Retinal pigment epithelial cell (primary cell): Measurements from ENCODE around the gene ARHGAP35.

Experiments
- DNase-seq: peaks from one replicate; pipeline ENCODE4 v3.0.0-alpha.2; 2010; ENCODE audit warnings: low read depth
- H3K4me3 ChIP-seq: 2 replicates; pipeline ENCODE4 v1.5.1; 2011; ENCODE audit warnings: mild to moderate bottlenecking, low read length, control low read depth, moderate library complexity
- CTCF ChIP-seq: conservative IDR thresholded peaks from 2 replicates; pipeline ENCODE4 v1.5.1; 2011; ENCODE audit warnings: low read depth, low read length, control low read depth, inconsistent platforms

ARHGAP35 gene

GRCh38 chr19:46907880-46908279 is 47.1 kb downstream of the ARHGAP35 start:
- no peak overlapping the region for H3K4me3 ChIP-seq
- no peak for DNase-seq
- TF ChIP-seq CTCF = no peak

- no peak overlapping the region for H3K4me3 ChIP-seq
- TF ChIP-seq CTCF = no peak
- DNase-seq = no peak
Measured at GRCh38 chr19:46909356-46909755, 48.6 kb downstream of the ARHGAP35 start.
